Right lobe of liver (tissue), 6 donors: ENCODE data around the gene GARIN5B. TPM values are rescaled to one million over a fixed set of nuclear protein-coding genes. Genes with fewer than 3 reads are reported as not detected.

Source experiments
- ATAC-seq, 4 donors: fragments of 200-7000 bp; cut with Tn5 transposase; one replicate each; pipeline ENCODE4 v1.9.1; 2020; ENCODE audit warnings: mild to moderate bottlenecking in 4 of 4, moderate library complexity in 4 of 4
- DNase-seq, 3 donors: peaks; one replicate each; pipeline ENCODE4 v3.0.0-alpha.2; 2020
- H3K27ac ChIP-seq, 3 donors: fragments of 200-600 bp; one replicate each; pipeline ENCODE4 v1.8.0; 2022
- H3K27me3 ChIP-seq, 2 donors: fragments of 200-600 bp; one replicate each; pipeline ENCODE4 v1.8.0; 2022
- H3K36me3 ChIP-seq, 4 donors: fragments of 200-600 bp; sonication (generic) in 1 of 4; one replicate each; pipeline versions ENCODE4 v1.5.1 to v1.8.0; 2017 to 2022; ENCODE audit warnings: control low read depth in 1 of 4
- H3K4me1 ChIP-seq, 4 donors: fragments of 200-600 bp; sonication (generic) in 1 of 4; one replicate each; pipeline versions ENCODE4 v1.5.1 to v1.8.0; 2017 to 2022; ENCODE audit warnings: control low read depth in 1 of 4
- H3K4me3 ChIP-seq, 3 donors: fragments of 200-600 bp; one replicate each; pipeline ENCODE4 v1.8.0; 2022
- H3K9me3 ChIP-seq, 4 donors: fragments of 200-600 bp; sonication (generic) in 1 of 4; one replicate each; pipeline versions ENCODE4 v1.5.1 to v1.8.0; 2017 to 2022; ENCODE audit warnings: control low read depth in 1 of 4
- CTCF ChIP-seq, 4 donors: fragments of 200-600 bp in 3 of 4; fragments of 450-650 bp in 1 of 4; IDR thresholded peaks; one replicate each; pipeline versions ENCODE4 v1.5.1 to v1.8.0; 2016 to 2022; ENCODE audit warnings: antibody characterized with exemption in 4 of 4, mild to moderate bottlenecking in 2 of 4
- POLR2A ChIP-seq: fragments of 450-650 bp; IDR thresholded peaks from one replicate; pipeline ENCODE4 v1.6.1; 2017; ENCODE audit warnings: antibody characterized with exemption, mild to moderate bottlenecking
- WGBS: methylation state at CpG from one replicate; pipeline ENCODE4 v1.1.6; 2018; ENCODE audit warnings: low coverage, low lambda C conversion rate; ENCODE audit not compliant: insufficient coverage; ENCODE audit errors: missing lambda C conversion rate; 5-methylcytosine and 5-hydroxymethylcytosine counted together
- intact Hi-C, 2 donors: fragments of 100-400 bp; cut with DNase I; formaldehyde crosslinking; loops; one replicate each; pipeline versions ENCODE4 v1.11.2 to v1.14.1; 2022
- total RNA-seq, 6 experiments: library from RNA; depleted of rRNA in 2 of 6; stranded (reverse); fragments of >200 nt in 2 of 6; fragmentation: NEBNext Ultra II Directional in 3 of 6; extraction: Animal tissue kit (Norgen Biotek cat#: 25700) in 3 of 6; gene quantifications; one replicate each; pipeline versions ENCODE4 v1.1.0 to v1.2.4, GENCODE V29; 2016 to 2023
- donor health status: DM: no; HTN: yes; CAD: no.
- donor health status: DM: no; HTN: no; CAD: no.
- donor health status: DM: no; HTN: no; CAD: no.
- donor health status: DM: no; HTN: yes; CAD: no.
- donor health status: DM: no; HTN: yes; CAD: no.

The GARIN5B gene
- total RNA-seq, 6 experiments from 2014 or later, result not detected

- H3K9me3 ChIP-seq, result no peaks in the 10 kb centered on the region
- TF ChIP-seq POLR2A (no peak), CTCF (IDR thresholded peaks at IDR 0.05) (no peak)
- H3K27ac ChIP-seq, result no peak overlapping the region
- no peaks in the 10 kb centered on the region for H3K27me3 ChIP-seq
- H3K4me3 ChIP-seq, result no peak overlapping the region
- no peak for DNase-seq
- intact Hi-C loops, result no loop called here
- WGBS, result 86% methylated on average over 4 of the region's 8 CpGs
- no peaks in the 10 kb centered on the region for H3K36me3 ChIP-seq
- H3K4me1 ChIP-seq, result no peaks in the 10 kb centered on the region
- no peak for ATAC-seq
These were observed 42.1 kb downstream of the GARIN5B start for GRCh38 chr19:55320844-55321419.

- WGBS, result 32% methylated on average over 12 of the region's 21 CpGs
- intact Hi-C loops, result no loop called here
- ATAC-seq (peak; percentile 22 to 42 (median 31)), DNase-seq (no peak)
- Histone ChIP-seq H3K4me3 (no peak overlapping the region), H3K27me3 (no peaks in the 10 kb centered on the region), H3K36me3 (no peaks in the 10 kb centered on the region), H3K27ac (no peak overlapping the region), H3K4me1 (no peaks in the 10 kb centered on the region), H3K9me3 (no peaks in the 10 kb centered on the region)
- TF ChIP-seq CTCF (IDR thresholded peaks at IDR 0.05) (no peak), POLR2A (no peak)
These were observed 43.3 kb downstream of the GARIN5B start for GRCh38 chr19:55319785-55320184.

- ATAC-seq (no peak), DNase-seq (no peak)
- no peaks in the 10 kb centered on the region for H3K9me3 ChIP-seq
- intact Hi-C loops, result no loop called here
- no peak overlapping the region for H3K4me3 ChIP-seq
- TF ChIP-seq CTCF (IDR thresholded peaks at IDR 0.05) (no peak), POLR2A (no peak)
- H3K27ac ChIP-seq, result no peak overlapping the region
- 92% methylated on average over 4 of the region's 8 CpGs for WGBS
- no peaks in the 10 kb centered on the region for H3K27me3 ChIP-seq
- H3K36me3 ChIP-seq, result no peaks in the 10 kb centered on the region
- no peaks in the 10 kb centered on the region for H3K4me1 ChIP-seq
These were observed 46.4 kb downstream of the GARIN5B start for GRCh38 chr19:55316646-55317045.

GRCh38 chr19:55315956-55316525 is 47.0 kb downstream of the GARIN5B start:
- 73% methylated on average over 12 of the region's 13 CpGs for WGBS
- H3K27me3 ChIP-seq, result no peaks in the 10 kb centered on the region
- no peak overlapping the region for H3K4me3 ChIP-seq
- no peak for ATAC-seq
- H3K27ac ChIP-seq, result no peak overlapping the region
- H3K9me3 ChIP-seq, result no peaks in the 10 kb centered on the region
- no peak for DNase-seq
- TF ChIP-seq CTCF (IDR thresholded peaks at IDR 0.05) (no peak), POLR2A (no peak)
- H3K36me3 ChIP-seq, result no peaks in the 10 kb centered on the region
- intact Hi-C loops, result no loop called here
- H3K4me1 ChIP-seq, result no peaks in the 10 kb centered on the region
